Measurements from ENCODE around the gene CDH20.

DNA sequence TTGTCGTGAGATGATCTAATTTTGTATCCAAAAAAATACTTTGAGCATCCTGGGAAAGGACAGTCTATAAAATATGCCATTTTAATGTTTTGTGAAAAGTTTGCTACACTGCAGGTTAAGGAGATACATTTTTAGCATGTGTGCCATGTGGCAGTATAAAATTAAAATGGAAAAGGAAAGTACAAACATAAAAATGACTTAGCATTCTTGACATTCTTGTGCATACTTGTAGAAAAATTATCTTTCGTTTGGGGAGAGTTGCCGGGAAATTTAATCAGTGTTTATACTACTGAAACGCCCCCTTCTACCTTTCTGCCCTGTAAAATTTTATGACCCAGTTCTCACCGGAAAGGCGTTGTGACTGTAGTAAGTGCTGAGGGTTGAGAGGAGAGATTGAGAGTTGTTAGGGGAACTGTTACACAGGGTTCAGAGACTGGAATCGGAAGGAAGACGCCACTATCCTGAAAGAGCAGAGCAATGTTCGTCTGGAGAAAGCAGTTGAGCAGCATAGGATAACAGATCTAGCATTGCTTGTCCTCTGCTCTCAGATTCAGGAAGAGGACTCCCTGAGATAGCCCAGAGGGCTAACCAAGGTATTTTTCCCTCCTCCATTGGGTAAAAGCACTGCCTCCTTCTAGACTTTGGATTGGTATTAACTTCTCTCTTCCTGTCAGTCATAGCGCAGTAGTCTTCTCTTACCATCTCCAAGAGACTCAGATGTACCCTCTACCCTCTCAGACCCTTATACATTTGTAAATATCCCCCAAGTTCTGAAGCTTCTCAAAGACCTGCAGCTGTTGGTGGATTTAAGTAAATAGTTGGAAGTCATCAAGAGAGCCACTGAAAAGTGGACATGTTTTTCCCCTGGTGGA is 2.7 kb downstream of the CDH20 start:
- no peak for TF ChIP-seq POLR2A (IDR thresholded peaks at IDR 0.05; ENCODE audit: borderline replicate concordance, extremely low read depth, insufficient read depth, insufficient read length)
- TF ChIP-seq, protein P1, sequence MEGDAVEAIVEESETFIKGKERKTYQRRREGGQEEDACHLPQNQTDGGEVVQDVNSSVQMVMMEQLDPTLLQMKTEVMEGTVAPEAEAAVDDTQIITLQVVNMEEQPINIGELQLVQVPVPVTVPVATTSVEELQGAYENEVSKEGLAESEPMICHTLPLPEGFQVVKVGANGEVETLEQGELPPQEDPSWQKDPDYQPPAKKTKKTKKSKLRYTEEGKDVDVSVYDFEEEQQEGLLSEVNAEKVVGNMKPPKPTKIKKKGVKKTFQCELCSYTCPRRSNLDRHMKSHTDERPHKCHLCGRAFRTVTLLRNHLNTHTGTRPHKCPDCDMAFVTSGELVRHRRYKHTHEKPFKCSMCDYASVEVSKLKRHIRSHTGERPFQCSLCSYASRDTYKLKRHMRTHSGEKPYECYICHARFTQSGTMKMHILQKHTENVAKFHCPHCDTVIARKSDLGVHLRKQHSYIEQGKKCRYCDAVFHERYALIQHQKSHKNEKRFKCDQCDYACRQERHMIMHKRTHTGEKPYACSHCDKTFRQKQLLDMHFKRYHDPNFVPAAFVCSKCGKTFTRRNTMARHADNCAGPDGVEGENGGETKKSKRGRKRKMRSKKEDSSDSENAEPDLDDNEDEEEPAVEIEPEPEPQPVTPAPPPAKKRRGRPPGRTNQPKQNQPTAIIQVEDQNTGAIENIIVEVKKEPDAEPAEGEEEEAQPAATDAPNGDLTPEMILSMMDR (IDR thresholded peaks at IDR 0.05 in 2 of 3, conservative IDR thresholded peaks at IDR 0.05 in 1 of 3; ENCODE audit: borderline replicate concordance in 1 of 3, insufficient read depth in 1 of 3, low read depth in 2 of 3, low read length in 2 of 3): no peak
- no peak for TF ChIP-seq TCF7L2 (IDR thresholded peaks at IDR 0.05; ENCODE audit: borderline replicate concordance, extremely low read depth, insufficient read depth, insufficient read length)
- no peak for TF ChIP-seq YY1 (IDR thresholded peaks at IDR 0.05; ENCODE audit: extremely low read depth, insufficient replicate concordance, low read depth, low read length)
- TF ChIP-seq SP1 (IDR thresholded peaks at IDR 0.05; ENCODE audit: low read depth): no peak
